ENCODE measurements around the gene THAP8.

The THAP8 gene

DNA sequence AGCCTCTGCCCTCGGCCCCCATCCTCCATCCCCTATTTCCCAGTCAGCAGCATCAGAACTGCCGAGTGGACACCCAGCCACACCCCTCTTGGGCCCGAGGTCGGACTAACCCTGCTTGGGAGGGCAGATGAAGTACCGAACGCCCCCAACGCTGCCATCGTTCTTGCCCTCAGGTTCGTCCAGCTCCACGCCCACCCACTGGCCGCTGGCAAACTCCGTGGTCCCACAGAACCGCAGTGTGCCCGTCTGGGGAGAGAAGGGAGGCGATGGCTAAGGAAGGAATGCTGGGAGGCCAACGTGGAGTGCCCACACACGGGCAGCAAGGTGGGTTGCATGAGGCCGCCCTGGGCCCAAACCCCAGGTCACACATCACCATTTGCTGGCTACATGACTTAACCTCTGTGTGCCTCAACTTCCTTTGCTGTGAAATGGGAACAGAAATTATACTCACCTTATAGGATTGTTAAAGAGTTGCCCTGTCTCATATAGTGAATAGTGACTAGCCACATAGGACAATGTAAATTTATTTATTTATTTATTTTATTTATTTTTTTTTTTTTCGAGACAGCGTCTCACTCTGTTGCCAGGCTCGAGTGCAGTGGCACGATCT, 34.9 kb downstream of the THAP8 start:
- TF ChIP-seq, protein P1, sequence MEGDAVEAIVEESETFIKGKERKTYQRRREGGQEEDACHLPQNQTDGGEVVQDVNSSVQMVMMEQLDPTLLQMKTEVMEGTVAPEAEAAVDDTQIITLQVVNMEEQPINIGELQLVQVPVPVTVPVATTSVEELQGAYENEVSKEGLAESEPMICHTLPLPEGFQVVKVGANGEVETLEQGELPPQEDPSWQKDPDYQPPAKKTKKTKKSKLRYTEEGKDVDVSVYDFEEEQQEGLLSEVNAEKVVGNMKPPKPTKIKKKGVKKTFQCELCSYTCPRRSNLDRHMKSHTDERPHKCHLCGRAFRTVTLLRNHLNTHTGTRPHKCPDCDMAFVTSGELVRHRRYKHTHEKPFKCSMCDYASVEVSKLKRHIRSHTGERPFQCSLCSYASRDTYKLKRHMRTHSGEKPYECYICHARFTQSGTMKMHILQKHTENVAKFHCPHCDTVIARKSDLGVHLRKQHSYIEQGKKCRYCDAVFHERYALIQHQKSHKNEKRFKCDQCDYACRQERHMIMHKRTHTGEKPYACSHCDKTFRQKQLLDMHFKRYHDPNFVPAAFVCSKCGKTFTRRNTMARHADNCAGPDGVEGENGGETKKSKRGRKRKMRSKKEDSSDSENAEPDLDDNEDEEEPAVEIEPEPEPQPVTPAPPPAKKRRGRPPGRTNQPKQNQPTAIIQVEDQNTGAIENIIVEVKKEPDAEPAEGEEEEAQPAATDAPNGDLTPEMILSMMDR (IDR thresholded peaks at IDR 0.05) = no peak

DNA sequence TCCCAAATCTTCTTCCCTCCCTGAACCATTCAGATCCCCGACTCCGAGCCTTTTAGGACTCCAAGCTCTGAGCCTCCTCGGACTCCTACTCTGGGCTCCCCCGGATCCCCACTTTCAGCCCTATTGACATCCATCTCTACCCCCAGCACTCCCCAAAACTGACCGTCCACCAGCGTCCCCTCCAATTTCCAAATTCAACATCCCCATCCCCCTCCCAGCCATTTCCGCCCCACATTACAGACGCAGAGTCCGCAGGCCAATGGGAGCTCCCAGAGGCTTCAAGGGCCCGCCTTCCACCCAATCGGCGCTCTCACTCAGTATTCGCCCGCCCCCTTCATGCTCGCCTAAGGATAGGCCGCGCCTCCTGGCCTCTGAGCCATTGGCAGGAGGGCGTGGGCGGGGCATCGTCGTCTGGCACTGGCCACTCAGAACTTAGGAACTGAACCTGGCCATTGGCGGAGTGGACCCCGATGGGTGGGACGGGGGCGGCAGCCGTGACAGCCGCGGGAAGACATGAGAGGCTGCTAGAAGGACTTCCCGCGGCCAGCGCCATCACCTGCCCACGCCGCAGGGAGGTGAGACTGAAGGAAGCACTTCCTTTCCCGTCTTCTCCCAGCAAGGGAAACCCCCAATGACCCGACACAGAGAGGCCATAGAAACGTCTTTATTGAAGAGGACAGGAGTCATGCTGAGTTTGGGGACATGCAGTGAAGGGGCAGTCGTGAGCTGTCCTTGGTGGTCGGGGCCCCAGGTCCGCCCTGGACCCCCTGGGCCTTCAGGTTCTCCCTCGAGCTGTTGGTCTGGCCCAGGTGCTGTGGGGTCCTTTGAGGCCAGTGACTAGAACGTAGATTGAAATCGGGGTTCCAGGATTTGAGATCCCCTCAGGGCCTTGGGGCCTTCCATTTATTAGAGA, 39.8 kb downstream of the THAP8 start, which contains the start of gene ALKBH6:
ALKBH6 (minus strand) TSS at position 202 of the 913 bp plus-strand sequence. CDS start 816 bp downstream, outside the sequence.
- TF ChIP-seq, protein P1 (IDR thresholded peaks at IDR 0.05) = no peak

DNA sequence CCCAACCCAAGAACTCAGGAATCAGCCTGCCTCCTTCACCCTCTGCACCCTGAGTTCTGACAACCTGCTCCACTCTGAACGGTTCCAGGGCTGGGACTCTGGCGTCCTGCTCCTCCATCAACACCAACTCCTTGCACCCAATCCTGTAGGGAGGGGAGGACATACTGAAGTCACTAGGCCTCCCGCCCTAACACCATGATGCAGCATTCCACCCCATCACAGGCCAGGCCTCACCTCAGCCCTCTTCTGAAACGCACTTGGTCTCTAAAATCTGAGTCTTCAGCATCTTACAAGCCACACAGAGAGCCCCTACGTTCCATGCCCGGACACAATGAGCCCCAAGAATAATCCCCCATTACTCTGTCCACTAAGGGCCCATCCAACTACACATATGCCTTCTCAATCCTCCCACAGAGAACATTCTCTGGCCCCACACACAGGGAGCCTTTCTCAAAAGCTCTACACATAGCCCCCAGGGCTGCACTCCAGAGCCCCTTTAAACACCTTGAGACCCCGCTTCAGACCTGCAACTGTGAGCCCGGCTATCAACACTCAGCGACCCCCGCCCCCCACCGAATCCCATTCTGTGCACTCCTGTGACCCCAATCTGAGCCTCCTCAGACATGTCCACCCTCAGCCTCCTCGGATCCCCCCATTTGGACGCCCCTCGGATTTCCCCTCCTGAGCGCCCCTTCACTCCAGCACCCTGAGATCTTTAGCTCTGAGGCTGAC, 40.6 kb downstream of the THAP8 start:
- TF ChIP-seq, protein P1 (IDR thresholded peaks at IDR 0.05) = no peak

DNA sequence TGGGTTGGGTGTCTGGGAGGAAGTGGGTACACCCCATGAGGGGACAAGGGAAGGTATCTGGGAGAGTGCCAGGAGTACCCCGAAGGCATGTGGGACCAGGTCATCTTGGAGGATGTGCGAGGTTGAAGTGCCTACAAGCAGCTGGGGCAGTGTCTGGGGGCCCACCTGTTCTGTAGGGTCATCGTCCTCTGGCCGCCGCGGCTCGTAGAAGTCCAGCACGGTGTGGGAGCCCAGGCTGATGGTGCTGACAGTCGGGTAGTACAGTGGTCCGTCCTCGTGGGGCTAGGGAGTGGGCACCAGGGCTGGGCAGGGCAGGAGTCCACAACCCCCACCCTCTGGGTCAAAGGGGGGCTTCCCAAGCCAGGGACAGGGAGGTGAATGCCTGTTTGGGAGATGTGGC, 43.7 kb downstream of the THAP8 start:
- TF ChIP-seq, protein P1 (IDR thresholded peaks at IDR 0.05) = no peak

DNA sequence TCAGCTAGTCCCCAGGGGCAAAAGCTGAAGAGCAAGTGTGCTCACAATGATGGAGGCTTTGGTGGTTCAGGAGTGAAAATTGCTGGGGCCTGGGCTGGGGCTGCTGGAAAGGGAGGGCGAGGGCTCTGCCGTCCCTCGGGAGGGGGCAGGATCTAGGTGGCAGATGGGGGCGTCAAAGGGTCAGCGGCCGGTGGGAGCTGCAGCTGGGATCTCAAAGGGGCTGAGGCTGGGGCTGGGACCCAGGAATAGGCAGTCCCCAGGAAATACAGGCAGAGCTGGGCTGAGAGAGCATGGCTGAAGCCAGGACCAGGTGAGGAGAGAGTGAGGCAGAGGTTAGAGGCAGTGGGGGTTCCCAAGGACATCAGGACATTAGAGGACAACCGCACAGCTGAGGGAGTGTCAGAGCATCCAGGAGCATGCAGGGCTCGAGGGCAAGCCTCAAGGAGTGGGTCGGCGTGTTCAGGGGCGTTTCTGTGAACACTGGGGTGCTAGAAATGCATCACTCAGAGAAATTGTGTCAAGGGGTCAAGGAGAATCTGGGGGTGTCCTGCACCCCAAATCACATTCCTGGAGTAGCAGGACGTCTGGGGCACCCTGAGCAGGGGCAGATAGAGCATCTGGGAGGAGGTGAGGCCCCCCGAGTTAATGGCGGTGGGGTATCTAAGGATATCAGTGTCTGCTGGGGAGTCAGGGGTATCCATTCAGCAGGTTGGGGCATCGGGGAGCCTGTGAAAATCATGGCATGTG, 44.3 kb downstream of the THAP8 start:
- TF ChIP-seq, protein P1 (IDR thresholded peaks at IDR 0.05) = no peak

DNA sequence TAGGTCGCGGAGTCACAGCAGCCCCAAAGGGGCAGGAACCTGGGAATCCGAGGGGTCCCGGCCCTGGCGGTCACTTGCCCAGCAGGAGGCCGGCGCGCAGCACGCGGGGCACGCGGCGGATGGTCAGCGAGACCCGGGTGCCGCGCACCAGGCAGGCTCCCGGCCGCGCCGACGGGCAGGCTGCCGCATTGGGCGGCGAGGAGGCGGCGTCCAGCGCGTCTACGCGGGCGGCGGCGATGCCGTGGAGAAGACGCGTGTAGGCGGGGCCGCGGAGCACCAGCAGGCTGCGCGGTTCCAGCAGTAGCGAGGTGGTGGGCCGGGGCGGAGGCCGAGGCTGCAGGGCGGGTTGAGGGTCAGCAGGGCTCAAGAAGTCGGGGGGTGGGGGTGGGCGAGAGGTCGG, 44.9 kb downstream of the THAP8 start:
- TF ChIP-seq, protein P1 (IDR thresholded peaks at IDR 0.05) = no peak

All from LNCAP (cell line).